H1 (cell line): ENCODE measurements around the gene AGAP1. TPM values are rescaled to one million over a fixed set of nuclear protein-coding genes. Genes with fewer than 3 reads are reported as not detected.

Experiments
- CTCF ChIA-PET: fragments of 300-600 bp; sonication (Branson Sonifier 250); formaldehyde crosslinking; loops from one replicate; lab custom pipeline; 2021; ENCODE audit not compliant: partially characterized antibody; lab: Charles Lee
- POLR2A ChIA-PET: fragments of 300-600 bp; sonication (Branson Sonifier 250); formaldehyde crosslinking; loops from one replicate; lab custom pipeline; 2021; ENCODE audit warnings: inconsistent platforms; ENCODE audit not compliant: partially characterized antibody; lab: Charles Lee
- DNase-seq, 2 experiments: peaks; one replicate each; pipeline versions ENCODE4 v3.0.0 to v3.0.0-alpha.2; 2010 to 2022; ENCODE audit warnings: low spot score in 2 of 2, low read depth in 1 of 2, mixed read lengths in 1 of 2
- FAIRE-seq: peaks from 2 replicates; lab custom pipeline; 2011; peaks lifted over from hg19 to GRCh38; lab: Jason Lieb, UNC
- H2AFZ ChIP-seq: 2 replicates; pipeline ENCODE4 v1.8.1; 2012; ENCODE audit warnings: low read length, inconsistent platforms
- H2AK5ac ChIP-seq: 2 replicates; pipeline ENCODE4 v1.6.1; 2013; ENCODE audit warnings: low read depth, low read length
- H2BK120ac ChIP-seq: replicated peaks from 2 replicates; pipeline ENCODE3; 2013; ENCODE audit warnings: low read depth, low read length, inconsistent platforms
- H2BK12ac ChIP-seq: 2 replicates; pipeline ENCODE4 v1.6.1; 2013; ENCODE audit warnings: low read depth, low read length
- H2BK15ac ChIP-seq: 2 replicates; pipeline ENCODE4 v1.6.1; 2013; ENCODE audit warnings: low read length
- H2BK20ac ChIP-seq: 2 replicates; pipeline ENCODE4 v1.6.1; 2013; ENCODE audit warnings: low read length
- H2BK5ac ChIP-seq: 2 replicates; pipeline ENCODE4 v1.6.1; 2013; ENCODE audit warnings: low read depth, low read length
- H3K14ac ChIP-seq: 2 replicates; pipeline ENCODE4 v1.6.1; 2013; ENCODE audit warnings: inconsistent platforms; ENCODE audit not compliant: insufficient read length
- H3K18ac ChIP-seq: 2 replicates; pipeline ENCODE4 v1.6.1; 2013; ENCODE audit warnings: low read length; ENCODE audit errors: extremely low read depth
- H3K23ac ChIP-seq: 2 replicates; pipeline ENCODE4 v1.6.1; 2013; ENCODE audit warnings: inconsistent platforms; ENCODE audit not compliant: insufficient read length
- H3K23me2 ChIP-seq: 2 replicates; pipeline ENCODE4 v1.6.1; 2013; ENCODE audit warnings: low read depth, low read length
- H3K27ac ChIP-seq: 2 replicates; pipeline ENCODE4 v1.6.1; 2011; ENCODE audit warnings: low read depth, low read length, inconsistent platforms
- H3K27me3 ChIP-seq, 4 experiments: replicated peaks in 1 of 4; 1 replicate in 1 of 4; 2 replicates in 3 of 4; pipeline versions ENCODE4 v1.6.1 to v1.8.1; 2011 to 2013; ENCODE audit warnings: low read length in 3 of 4, mild to moderate bottlenecking in 3 of 4, inconsistent platforms in 2 of 4, mixed read lengths in 2 of 4, moderate library complexity in 1 of 4; ENCODE audit not compliant: control insufficient read depth in 3 of 4, insufficient read depth in 3 of 4; ENCODE audit errors: extremely low read depth in 1 of 4
- H3K36me3 ChIP-seq, 4 experiments: 2 replicates each; pipeline versions ENCODE4 v1.6.1 to v1.8.1; 2011 to 2013; ENCODE audit warnings: mild to moderate bottlenecking in 4 of 4, low read length in 3 of 4, moderate library complexity in 2 of 4, control low read depth in 1 of 4, inconsistent platforms in 1 of 4; ENCODE audit not compliant: insufficient read depth in 4 of 4, control insufficient read depth in 2 of 4
- H3K4ac ChIP-seq: replicated peaks from 2 replicates; pipeline ENCODE3; 2013; ENCODE audit warnings: low read length, low read depth, mixed read lengths, inconsistent platforms; ENCODE audit not compliant: insufficient read length
- H3K4me1 ChIP-seq, 4 experiments: replicated peaks in 1 of 4; 1 replicate in 1 of 4; 2 replicates in 3 of 4; pipeline versions ENCODE4 v1.6.1 to v1.8.1; 2011 to 2013; ENCODE audit warnings: low read length in 3 of 4, inconsistent platforms in 2 of 4, mixed read lengths in 1 of 4; ENCODE audit not compliant: insufficient read depth in 4 of 4, control insufficient read depth in 3 of 4
- H3K4me2 ChIP-seq, 2 experiments: 2 replicates each; pipeline versions ENCODE4 v1.6.1 to v1.8.1; 2011 to 2013; ENCODE audit warnings: low read depth in 2 of 2, low read length in 2 of 2, control low read depth in 1 of 2, inconsistent platforms in 1 of 2, mild to moderate bottlenecking in 1 of 2; ENCODE audit not compliant: insufficient read depth in 1 of 2
- H3K4me3 ChIP-seq, 4 experiments: fragments of 200-600, 300-600 bp in 1 of 4; sonication (generic), shearing (Covaris generic), sonication (Bioruptor Twin) in 1 of 4; 2 replicates each; pipeline versions ENCODE4 v1.5.1 to v1.8.1; 2011 to 2016; ENCODE audit warnings: low read length in 4 of 4, low read depth in 3 of 4, control low read depth in 2 of 4, inconsistent platforms in 2 of 4, mild to moderate bottlenecking in 2 of 4, mixed read lengths in 1 of 4, moderate library complexity in 1 of 4; ENCODE audit not compliant: insufficient read depth in 2 of 4; ENCODE audit errors: extremely low read depth in 1 of 4
- H3K56ac ChIP-seq: replicated peaks from 2 replicates; pipeline ENCODE3; 2013; ENCODE audit warnings: low read depth, mild to moderate bottlenecking, mixed read lengths, low read length, inconsistent platforms; ENCODE audit not compliant: insufficient read length
- H3K79me1 ChIP-seq: 2 replicates; pipeline ENCODE4 v1.6.1; 2013; ENCODE audit warnings: low read depth, low read length, control low read depth
- H3K79me2 ChIP-seq, 2 experiments: 2 replicates each; pipeline versions ENCODE4 v1.6.1 to v1.8.1; 2012 to 2013; ENCODE audit warnings: low read length in 2 of 2, mild to moderate bottlenecking in 2 of 2, inconsistent platforms in 1 of 2; ENCODE audit not compliant: insufficient read depth in 2 of 2, control insufficient read depth in 1 of 2
- H3K9ac ChIP-seq, 4 experiments: replicated peaks in 1 of 4; 1 replicate in 1 of 4; 2 replicates in 3 of 4; pipeline versions ENCODE4 v1.6.1 to v1.8.1; 2011 to 2013; ENCODE audit warnings: low read depth in 3 of 4, low read length in 3 of 4, control low read depth in 2 of 4, mild to moderate bottlenecking in 2 of 4, moderate library complexity in 2 of 4, inconsistent platforms in 1 of 4; ENCODE audit errors: extremely low read depth in 1 of 4
- H3K9me3 ChIP-seq, 2 experiments: 2 replicates each; pipeline versions ENCODE4 v1.6.1 to v1.8.1; 2012 to 2013; ENCODE audit warnings: mild to moderate bottlenecking in 2 of 2, moderate library complexity in 2 of 2, control low read depth in 1 of 2, inconsistent platforms in 1 of 2, low read depth in 1 of 2, low read length in 1 of 2, mixed read lengths in 1 of 2; ENCODE audit not compliant: insufficient read depth in 2 of 2
- H4K20me1 ChIP-seq, 2 experiments: replicated peaks in 1 of 2; 2 replicates each; pipeline versions ENCODE3 to v1.8.1; 2011 to 2013; ENCODE audit warnings: inconsistent platforms in 2 of 2, low read length in 2 of 2, mild to moderate bottlenecking in 1 of 2; ENCODE audit not compliant: insufficient read depth in 2 of 2, control insufficient read depth in 1 of 2
- H4K5ac ChIP-seq: 2 replicates; pipeline ENCODE4 v1.6.1; 2013; ENCODE audit warnings: low read length, low read depth, mixed read lengths, inconsistent platforms; ENCODE audit not compliant: insufficient read length
- H4K8ac ChIP-seq: 2 replicates; pipeline ENCODE4 v1.8.0; 2013; ENCODE audit warnings: mild to moderate bottlenecking, moderate library complexity, low read length, inconsistent platforms; ENCODE audit not compliant: insufficient read depth; ENCODE audit errors: extremely low read depth
- H4K91ac ChIP-seq: replicated peaks from 2 replicates; pipeline ENCODE3; 2013; ENCODE audit warnings: low read length, mixed read lengths, inconsistent platforms; ENCODE audit not compliant: insufficient read length
- ATF2 ChIP-seq: IDR thresholded peaks from 2 replicates; pipeline ENCODE4 v1.6.1; 2012; ENCODE audit warnings: low read length, inconsistent platforms
- BCL11A ChIP-seq, 2 experiments: IDR thresholded peaks; one replicate each; pipeline ENCODE4 v1.6.1; 2011; ENCODE audit warnings: low read depth in 2 of 2, low read length in 2 of 2, mild to moderate bottlenecking in 2 of 2
- EGR1 ChIP-seq: IDR thresholded peaks from 2 replicates; pipeline ENCODE4 v1.6.1; 2011; ENCODE audit warnings: low read depth, low read length, borderline replicate concordance
- NRF1 ChIP-seq: IDR thresholded peaks from 2 replicates; pipeline ENCODE4 v1.6.1; 2011; ENCODE audit warnings: mild to moderate bottlenecking, low read depth, low read length, improper control_type of control experiment
- PHF8 ChIP-seq: fragments of 200-600 bp; sonication (generic); conservative IDR thresholded peaks from 2 replicates; pipeline ENCODE4 v1.7.1; 2012; ENCODE audit warnings: low read depth, mild to moderate bottlenecking, inconsistent platforms, low read length, moderate library complexity
- POLR2AphosphoS5 ChIP-seq: IDR thresholded peaks from 2 replicates; pipeline ENCODE4 v1.6.1; 2011; ENCODE audit warnings: low read depth, low read length
- SP4 ChIP-seq: IDR thresholded peaks from 2 replicates; pipeline ENCODE4 v1.6.1; 2012; ENCODE audit warnings: low read length, inconsistent platforms
- SRF ChIP-seq: IDR thresholded peaks from 2 replicates; pipeline ENCODE4 v1.6.1; 2011; ENCODE audit warnings: mild to moderate bottlenecking, low read depth, low read length, moderate library complexity
- TAF7 ChIP-seq: optimal IDR thresholded peaks from 2 replicates; pipeline ENCODE3; 2011; ENCODE audit warnings: low read depth, mild to moderate bottlenecking, inconsistent platforms, low read length, moderate library complexity, borderline replicate concordance
- WGBS, 2 experiments: shearing (Covaris generic) in 1 of 2; methylation state at CpG; one replicate each; pipeline versions ENCODE4 v1.1.6 to v1.1.7; 2013 to 2015; ENCODE audit warnings: low lambda C conversion rate in 2 of 2, mixed read lengths in 2 of 2, inconsistent platforms in 1 of 2, low coverage in 1 of 2, missing lambda C conversion rate in 1 of 2; ENCODE audit not compliant: insufficient replicate concordance in 2 of 2, insufficient coverage in 1 of 2, insufficient read length in 1 of 2; ENCODE audit errors: extremely low coverage in 1 of 2, missing lambda C conversion rate in 1 of 2; 5-methylcytosine and 5-hydroxymethylcytosine counted together
- polyA plus RNA-seq, 7 experiments: library from polyadenylated mRNA; depleted of rRNA in 3 of 7; stranded (reverse) in 5 of 7; unstranded in 2 of 7; fragments of >200 nt in 5 of 7; fragments of 200-250 nt in 2 of 7; gene quantifications; 1 replicate in 5 of 7; 2 replicates in 1 of 7; 4 replicates in 1 of 7; pipeline versions ENCODE4 v1.2.1 to v1.2.3, GENCODE V29; 2011 to 2013; ENCODE audit warnings: missing spikeins in 2 of 7, mixed read lengths in 2 of 7
- total RNA-seq: library from RNA; stranded (reverse); fragmentation: NEBNext Ultra II Directional; extraction: Animal tissue kit (Norgen Biotek cat#: 25700); gene quantifications from 2 replicates; pipeline ENCODE4 v1.2.1, GENCODE V29; 2021

The AGAP1 gene
- total and polyA plus RNA-seq, 2 of the 8 experiments (the other 6 are each of a cell fraction or from before 2014, with no cell fraction given), result 18.1 to 39.4 TPM

- peak overlapping the region; percentile 52; the same call in 1 of the 2 replicates for H2BK5ac ChIP-seq
- H2BK12ac ChIP-seq, result peak overlapping the region; percentile 6; the same call in 1 of the 2 replicates
- H2AK5ac ChIP-seq, result peak overlapping the region; percentile 32; the same call in 1 of the 2 replicates
- peak overlapping the region; percentile 79; the same call in 1 of the 2 replicates for H3K18ac ChIP-seq
- no peak overlapping the region for H4K8ac ChIP-seq
- H3K79me1 ChIP-seq, result peaks cover 7% of the 10 kb centered on the region; the same call in 1 of the 2 replicates
- H4K5ac ChIP-seq, result no peak overlapping the region
- H3K23ac ChIP-seq, result no peak overlapping the region
- no peaks in the 10 kb centered on the region for H4K20me1 ChIP-seq
- no peak overlapping the region for H2AFZ ChIP-seq
- H3K79me2 ChIP-seq, result peaks cover 0 to 61% of the 10 kb centered on the region in 2 experiments; a peak in 3 of 4 replicates
- no peak overlapping the region for H3K27ac ChIP-seq
- H3K9me3 ChIP-seq, result no peaks in the 10 kb centered on the region
- no peaks in the 10 kb centered on the region for H3K36me3 ChIP-seq
- no peaks in the 10 kb centered on the region for H3K27me3 ChIP-seq
- peaks cover 24 to 63% (median 40%) of the 10 kb centered on the region in 4 experiments for H3K4me1 ChIP-seq
- H4K91ac ChIP-seq, result peak overlapping the region; percentile 4
- no peak overlapping the region for H2BK120ac ChIP-seq
- TF ChIP-seq SP4, result no peak
- no peak for TF ChIP-seq POLR2AphosphoS5
- no peak for TF ChIP-seq SRF
- no peak for TF ChIP-seq ATF2
- TF ChIP-seq PHF8, result no peak
- no peak for TF ChIP-seq TAF7
- TF ChIP-seq BCL11A (IDR thresholded peaks at IDR 0.05; ENCODE audit: low read depth in 2 of 2, low read length in 2 of 2), result no peak
- TF ChIP-seq NRF1, result no peak
- TF ChIP-seq EGR1, result no peak
- POLR2A ChIA-PET, result no interaction called here
- H2BK20ac ChIP-seq, result no peak overlapping the region; the same call in 1 of the 2 replicates
- no peak overlapping the region for H3K14ac ChIP-seq
- WGBS, 2 experiments, result 95% methylated on average over 6 of the region's 6 CpGs; no CpG with 5 or more reads in 1 of the 2 experiments
- CTCF ChIA-PET, result interaction anchor here (0.7 to 4.4 kb wide), 5 partner anchors 8 to 392 kb away, joined by 3 to 27 read pairs (median 4); no protein-coding TSS in a partner anchor
- H3K4me2 ChIP-seq, result no peak overlapping the region
- H3K4me3 ChIP-seq, result no peak overlapping the region
- H3K9ac ChIP-seq, result no peak overlapping the region
- H2BK15ac ChIP-seq, result peak overlapping the region; percentile 65; the same call in 1 of the 2 replicates
- FAIRE-seq (no peak), DNase-seq (no peak)
- H3K23me2 ChIP-seq, result 0 out of 2 replicates have a peak, but pooled peaks cover 2% of the 10 kb centered on the region
- no peak overlapping the region for H3K4ac ChIP-seq
- H3K56ac ChIP-seq, result no peak overlapping the region
These were observed 168.1 kb downstream of the AGAP1 start for GRCh38 chr2:235661952-235662351.
